GM18861 (cell line): ENCODE results near the gene ARPC1B.
"Not testable (repeated sequence)": the region's sequence is repeated elsewhere in the genome, so short reads cannot be mapped to it uniquely, and the experiment has no call there.

Source experiments
- ATAC-seq: cut with Tn5 transposase; IDR thresholded peaks from one replicate; pipeline ENCODE4 v1.9.1; 2021; ENCODE audit not compliant: unreplicated experiment

ARPC1B gene

GRCh38 chr7:99374111-99375064 lies at the start of gene ARPC1B:
ARPC1B (plus strand) TSS chr7:99374730; CDS start chr7:99385715, 10,985 bp downstream.
- peak; percentile 38 for ATAC-seq

- ATAC-seq: no peak
Observed at GRCh38 chr7:99325001-99325493, 49.5 kb upstream of the ARPC1B start.

- ATAC-seq: peak; percentile 88
Observed at GRCh38 chr7:99325592-99326407, 48.7 kb upstream of the ARPC1B start, which contains the start of gene ARPC1A. ARPC1A (plus strand) TSS chr7:99325898; CDS start chr7:99333354, 7,456 bp downstream.

- ATAC-seq: no peak
Observed at GRCh38 chr7:99326408-99326782, 48.1 kb upstream of the ARPC1B start.

- ATAC-seq: not testable (repeated sequence)
Observed at GRCh38 chr7:99330314-99330961, 44.1 kb upstream of the ARPC1B start.

- ATAC-seq: no peak
Observed at GRCh38 chr7:99331002-99331401, 43.5 kb upstream of the ARPC1B start.

GRCh38 chr7:99339595-99339994 lies 34.9 kb upstream of the ARPC1B start:
- ATAC-seq: no peak

- no peak for ATAC-seq
Observed at GRCh38 chr7:99340659-99341058, 33.9 kb upstream of the ARPC1B start.

- no peak for ATAC-seq
Observed at GRCh38 chr7:99344061-99344647, 30.4 kb upstream of the ARPC1B start.

GRCh38 chr7:99350641-99351040 lies 23.9 kb upstream of the ARPC1B start:
- ATAC-seq: not testable (repeated sequence)

GRCh38 chr7:99352247-99352646 lies 22.3 kb upstream of the ARPC1B start:
- no peak for ATAC-seq

GRCh38 chr7:99355098-99355497 lies 19.4 kb upstream of the ARPC1B start:
- ATAC-seq: no peak

- ATAC-seq: no peak
Observed at GRCh38 chr7:99357701-99358490, 16.6 kb upstream of the ARPC1B start.

GRCh38 chr7:99358521-99358920 lies 16.0 kb upstream of the ARPC1B start:
- ATAC-seq: not testable (repeated sequence)

- ATAC-seq: no peak
Observed at GRCh38 chr7:99359465-99360154, 14.9 kb upstream of the ARPC1B start.

- ATAC-seq: no peak
Observed at GRCh38 chr7:99362801-99363200, 11.7 kb upstream of the ARPC1B start.

- no peak for ATAC-seq
Observed at GRCh38 chr7:99363286-99363685, 11.2 kb upstream of the ARPC1B start.

- no peak for ATAC-seq
Observed at GRCh38 chr7:99365318-99366141, 9.0 kb upstream of the ARPC1B start.
